DOHH2 (cell line): ENCODE data around the gene ADGRB3.

ENCODE experiments used
- CTCF ChIP-seq: fragments of 200-600 bp; sonication (generic); IDR thresholded peaks from one replicate; pipeline ENCODE4 v1.5.1; 2014; ENCODE audit warnings: antibody characterized with exemption, mild to moderate bottlenecking, low read depth, low read length; ENCODE audit not compliant: poor library complexity, severe bottlenecking
- EZH2phosphoT487 ChIP-seq: fragments of 200-600 bp; sonication (generic); IDR thresholded peaks from 2 replicates; pipeline ENCODE4 v1.6.1; 2017; ENCODE audit warnings: borderline replicate concordance, mild to moderate bottlenecking, antibody characterized with exemption, low read length, moderate library complexity, mixed read lengths

GRCh38 chr6:68758559-68758958, 123.5 kb downstream of the ADGRB3 start:
- TF ChIP-seq CTCF (no peak), EZH2phosphoT487 (no peak)
